GM13976 (cell line): ENCODE results near the gene IQGAP2.
A peak's percentile ranks its signal among the peaks of the same experiment; 100 is the strongest.
"Not testable (repeated sequence)": the region's sequence is repeated elsewhere in the genome, so short reads cannot be mapped to it uniquely, and the experiment has no call there.

Experiments
- DNase-seq: peaks from one replicate; pipeline ENCODE4 v3.0.0; 2012; ENCODE audit warnings: low spot score
- CTCF ChIP-seq: IDR thresholded peaks from 2 replicates; pipeline ENCODE4 v1.5.1; 2012; ENCODE audit warnings: borderline replicate concordance, mild to moderate bottlenecking; ENCODE audit not compliant: insufficient read depth; ENCODE audit errors: extremely low read depth, missing control alignments, control extremely low read depth
- in situ Hi-C: fragments of 300-500 bp; cut with MboI; formaldehyde crosslinking; loops from one replicate; pipeline ENCODE4 v1.12.0; 2022; ENCODE audit warnings: low sequenced_read_pairs, mixed read lengths, inconsistent platforms; ENCODE audit not compliant: unreplicated experiment

Gene IQGAP2

DNA sequence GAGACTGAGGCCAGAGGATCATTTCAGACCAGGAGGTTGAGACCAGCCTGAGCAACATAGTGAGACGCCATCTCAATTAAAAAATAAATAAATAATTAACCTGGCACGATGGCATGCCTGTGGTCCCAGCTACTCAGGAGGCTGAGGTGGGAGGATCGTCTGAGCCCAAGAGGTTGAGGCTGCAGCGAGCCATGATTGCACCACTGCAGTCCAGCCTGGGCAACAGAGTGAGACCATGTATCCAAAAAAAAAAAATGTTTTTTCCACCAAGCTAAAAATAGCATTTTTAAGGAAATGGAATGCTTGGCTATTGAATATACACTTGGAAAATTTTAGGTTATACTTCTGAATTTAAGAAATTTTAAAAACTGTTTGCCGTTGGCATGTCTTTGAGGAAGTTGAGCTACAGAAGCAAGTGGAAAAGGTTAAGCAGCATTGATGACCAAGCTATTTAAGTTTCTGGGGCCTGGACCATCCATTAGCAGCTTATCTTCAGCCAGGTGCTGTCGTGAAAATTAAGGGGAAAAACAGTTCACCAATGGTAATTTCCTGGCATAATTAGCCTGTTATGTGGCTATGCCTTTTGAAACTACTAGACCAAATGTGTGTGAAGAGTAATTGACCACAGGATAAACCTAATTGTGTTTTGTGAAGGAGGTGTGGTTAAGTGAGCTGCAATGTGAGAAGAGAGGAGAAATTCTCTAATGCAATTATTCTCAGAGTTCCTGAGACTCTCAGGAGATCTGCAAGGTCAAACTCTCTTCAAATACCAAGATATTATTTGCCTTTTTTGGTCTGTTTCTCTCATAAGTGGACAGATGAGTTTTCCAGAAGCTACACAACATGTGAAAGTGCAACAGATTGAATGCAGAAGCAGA, 333.8 kb downstream of the IQGAP2 start:
- no peak for TF ChIP-seq CTCF
- peak; percentile 47 for DNase-seq
- in situ Hi-C loops, result no loop called here

DNA sequence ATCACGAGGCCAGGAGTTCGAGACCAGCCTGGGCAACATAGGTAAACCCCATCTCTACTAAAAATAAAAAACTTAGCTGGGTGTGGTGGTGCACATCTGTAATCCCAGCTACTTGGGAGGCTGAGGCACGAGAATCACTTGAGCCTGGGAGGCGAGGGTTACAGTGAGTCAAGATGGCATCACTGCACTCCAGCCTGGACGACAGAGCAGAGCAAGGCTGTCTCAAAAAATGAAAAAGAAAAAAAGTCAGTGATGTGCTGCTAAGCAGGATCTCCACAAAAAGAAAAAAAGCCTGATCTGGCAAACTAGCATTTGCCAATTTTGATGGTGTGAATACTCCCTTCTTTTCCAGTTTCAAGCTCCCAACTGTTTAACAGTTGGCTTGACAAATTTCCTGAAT, 334.8 kb downstream of the IQGAP2 start:
- in situ Hi-C loops, result no loop called here
- DNase-seq, result no peak
- TF ChIP-seq CTCF, result no peak

- DNase-seq, in situ Hi-C loops: not testable (repeated sequence)
Measured at GRCh38 chr5:76741506-76741905, 338.4 kb downstream of the IQGAP2 start.

DNA sequence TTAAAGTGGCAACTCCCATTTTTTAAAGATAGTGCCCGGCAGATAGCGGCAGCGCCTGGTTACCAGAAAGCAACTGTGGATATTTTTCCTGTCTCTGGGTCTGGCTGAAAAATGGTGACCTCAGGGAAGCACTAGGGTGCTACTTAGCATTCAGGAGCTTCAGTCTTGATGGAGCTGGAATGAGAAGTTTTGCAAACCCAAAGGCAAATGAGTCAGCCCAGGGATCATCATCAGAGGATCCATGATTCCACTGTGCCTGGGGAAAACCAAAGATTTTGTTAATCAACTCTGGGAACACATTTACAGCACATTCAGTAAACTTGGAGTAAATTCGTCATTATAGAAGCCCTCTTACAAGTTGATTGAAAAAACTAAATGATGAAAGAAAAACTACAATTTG, 339.5 kb downstream of the IQGAP2 start:
- TF ChIP-seq CTCF, result no peak
- DNase-seq, result no peak

GRCh38 chr5:76744632-76745031, 341.5 kb downstream of the IQGAP2 start:
- in situ Hi-C loops, result no loop called here
- TF ChIP-seq CTCF, result no peak
- DNase-seq, result no peak

More for the DNA sequence above, 339.5 kb downstream of the IQGAP2 start:
- in situ Hi-C loops, result no loop called here

- TF ChIP-seq CTCF, result no peak
- no peak for DNase-seq
- in situ Hi-C loops, result no loop called here
Measured at GRCh38 chr5:76745670-76746069, 342.6 kb downstream of the IQGAP2 start.

GRCh38 chr5:76746677-76747076, 343.6 kb downstream of the IQGAP2 start:
- TF ChIP-seq CTCF, result no peak
- in situ Hi-C loops, result no loop called here
- DNase-seq, result no peak
